B cell (primary cell): ENCODE data around the gene LHX5. TPM values are rescaled to one million over a fixed set of nuclear protein-coding genes. Genes with fewer than 3 reads are reported as not detected.

ENCODE experiments used
- ATAC-seq: fragments of 200-7000 bp; cut with Tn5 transposase; one replicate; pipeline ENCODE4 v1.10.0; 2021; ENCODE audit warnings: low read depth, mild to moderate bottlenecking, moderate number of reproducible peaks, moderate library complexity
- CTCF ChIA-PET: fragments of 350-600 bp; sonication (Branson Sonifier 250); formaldehyde crosslinking; loops from one replicate; lab custom pipeline; 2021; ENCODE audit warnings: antibody characterized with exemption, inconsistent platforms; lab: Charles Lee
- POLR2A ChIA-PET: fragments of 350-600 bp; sonication (Branson Sonifier 250); formaldehyde crosslinking; loops from one replicate; lab custom pipeline; 2021; ENCODE audit warnings: antibody characterized with exemption; lab: Charles Lee
- DNase-seq: peaks from one replicate; pipeline ENCODE4 v3.0.0; 2013
- H2AFZ ChIP-seq: 2 replicates; pipeline ENCODE4 v1.6.1; 2012; ENCODE audit warnings: mild to moderate bottlenecking, low read depth, low read length; ENCODE audit not compliant: insufficient read depth, poor library complexity, severe bottlenecking
- H3K27ac ChIP-seq, 2 donors: 1 replicate in 1 of 2; 2 replicates in 1 of 2; pipeline ENCODE4 v1.5.1; 2012 to 2013; ENCODE audit warnings: low read length in 2 of 2, mild to moderate bottlenecking in 2 of 2, moderate library complexity in 1 of 2
- H3K27me3 ChIP-seq, 4 experiments: fragments of 200-600 bp in 1 of 4; sonication (generic) in 1 of 4; replicated peaks in 1 of 4; 1 replicate in 2 of 4; 2 replicates in 2 of 4; pipeline versions ENCODE4 v1.6.1 to v1.7.0; 2013 to 2016; ENCODE audit warnings: low read length in 3 of 4, mild to moderate bottlenecking in 2 of 4, mixed read lengths in 1 of 4, moderate library complexity in 1 of 4; ENCODE audit not compliant: insufficient read depth in 4 of 4, control insufficient read depth in 3 of 4; ENCODE audit errors: control extremely low read depth in 1 of 4
- H3K36me3 ChIP-seq, 2 experiments: replicated peaks in 1 of 2; 1 replicate in 1 of 2; 2 replicates in 1 of 2; pipeline versions ENCODE4 v1.6.1 to v1.7.1; 2013; ENCODE audit warnings: low read length in 1 of 2; ENCODE audit not compliant: insufficient read depth in 2 of 2, control insufficient read depth in 1 of 2; ENCODE audit errors: control extremely low read depth in 1 of 2, extremely low read depth in 1 of 2
- H3K4me1 ChIP-seq, 2 donors: fragments of 200-600 bp in 1 of 2; sonication (generic) in 1 of 2; 1 replicate in 1 of 2; 2 replicates in 1 of 2; pipeline versions ENCODE4 v1.5.1 to v1.6.1; 2013 to 2017; ENCODE audit warnings: low read length in 2 of 2; ENCODE audit not compliant: control insufficient read depth in 2 of 2, insufficient read depth in 2 of 2
- H3K4me2 ChIP-seq: replicated peaks from 2 replicates; pipeline ENCODE3; 2012; ENCODE audit warnings: mild to moderate bottlenecking, low read depth, low read length; ENCODE audit not compliant: poor library complexity, severe bottlenecking
- H3K4me3 ChIP-seq, 5 experiments: fragments of 200-600 bp in 1 of 5; sonication (generic) in 1 of 5; 1 replicate in 3 of 5; 2 replicates in 2 of 5; pipeline versions ENCODE4 v1.5.1 to v1.7.0; 2011 to 2016; ENCODE audit warnings: low read length in 4 of 5, mild to moderate bottlenecking in 4 of 5, low read depth in 2 of 5, control low read depth in 1 of 5, moderate library complexity in 1 of 5; ENCODE audit not compliant: insufficient read depth in 1 of 5; ENCODE audit errors: control extremely low read depth in 1 of 5, extremely low read depth in 1 of 5
- H3K79me2 ChIP-seq: fragments of 200-600 bp; sonication (generic); one replicate; pipeline ENCODE4 v1.6.0; 2016; ENCODE audit warnings: low read length; ENCODE audit not compliant: control insufficient read depth, insufficient read depth
- H3K9ac ChIP-seq: fragments of 200-600 bp; sonication (generic); 2 replicates; pipeline ENCODE4 v1.6.1; 2017; ENCODE audit warnings: mild to moderate bottlenecking, low read length, moderate library complexity
- H3K9me3 ChIP-seq, 3 donors: one replicate each; pipeline versions ENCODE4 v1.6.1 to v1.7.1; 2013; ENCODE audit warnings: low read length in 2 of 3; ENCODE audit not compliant: control insufficient read depth in 2 of 3, insufficient read depth in 1 of 3; ENCODE audit errors: control extremely low read depth in 1 of 3
- H4K20me1 ChIP-seq: 2 replicates; pipeline ENCODE4 v1.6.0; 2012; ENCODE audit warnings: mild to moderate bottlenecking, low read length; ENCODE audit not compliant: insufficient read depth, control insufficient read depth, poor library complexity, severe bottlenecking
- H3K27ac Mint-ChIP-seq: one replicate; pipeline ENCODE4 v1.8.0; 2021; ENCODE audit warnings: mixed read lengths
- H3K27me3 Mint-ChIP-seq: one replicate; pipeline ENCODE4 v1.8.0; 2021; ENCODE audit warnings: mixed read lengths
- H3K4me1 Mint-ChIP-seq: one replicate; pipeline ENCODE4 v1.8.0; 2021; ENCODE audit warnings: mixed read lengths
- H3K4me3 Mint-ChIP-seq: one replicate; pipeline ENCODE4 v1.8.0; 2021; ENCODE audit warnings: mixed read lengths
- H3K9me3 Mint-ChIP-seq: one replicate; pipeline ENCODE4 v1.8.0; 2022; ENCODE audit warnings: mixed read lengths; ENCODE audit not compliant: insufficient read depth
- CTCF ChIP-seq: fragments of 200-600 bp; IDR thresholded peaks from one replicate; pipeline ENCODE4 v1.8.0; 2022; ENCODE audit warnings: antibody characterized with exemption, mild to moderate bottlenecking
- EZH2 ChIP-seq: IDR thresholded peaks from 2 replicates; pipeline ENCODE4 v1.6.1; 2012; ENCODE audit warnings: borderline replicate concordance, low read depth, mild to moderate bottlenecking, moderate library complexity, low read length; ENCODE audit not compliant: insufficient read depth, poor library complexity, severe bottlenecking
- WGBS: methylation state at CpG from one replicate; pipeline ENCODE4 v1.1.5; 2013; ENCODE audit warnings: missing lambda C conversion rate; ENCODE audit not compliant: insufficient coverage; 5-methylcytosine and 5-hydroxymethylcytosine counted together
- intact Hi-C: fragments of 100-400 bp; cut with micrococcal nuclease; formaldehyde crosslinking; loops from one replicate; pipeline ENCODE4 v1.10.0; 2022
- polyA plus RNA-seq: library from polyadenylated mRNA; depleted of rRNA; stranded (reverse); fragments of >200 nt; gene quantifications from 2 replicates; pipeline ENCODE4 v1.2.3, GENCODE V29; 2012
- total RNA-seq, 2 donors: library from RNA; stranded (reverse); fragments of 120-200 nt in 1 of 2; gene quantifications; 1 replicate in 1 of 2; 2 replicates in 1 of 2; pipeline versions ENCODE4 v1.2.3 to v1.2.4, GENCODE V29; 2013 to 2022

Gene LHX5
- total and polyA plus RNA-seq, 2 donors (not counting 1 experiment from before 2014, with no cell fraction given) = not detected

DNA sequence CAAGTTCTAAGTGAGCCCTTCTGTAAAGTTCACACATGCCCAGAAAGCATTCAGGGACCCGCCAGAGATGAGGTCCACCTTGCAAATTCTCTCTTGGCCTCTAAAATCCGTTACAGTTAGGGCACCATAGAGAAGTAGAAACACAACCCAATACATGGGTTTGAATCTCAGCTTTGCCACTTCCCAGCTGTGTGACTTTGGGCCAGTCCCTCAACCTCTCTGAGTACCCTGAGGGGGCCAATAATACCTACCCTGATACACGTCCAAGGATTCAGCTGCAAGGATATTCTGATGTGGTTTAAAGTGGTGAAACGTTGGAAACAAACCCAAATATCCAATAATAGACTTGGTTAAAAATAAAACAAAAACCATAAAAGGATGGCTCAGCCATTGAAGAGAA, 11.7 kb downstream of the LHX5 start:
- peaks cover 0 to 55% (median 36%) of the 10 kb centered on the region in 4 experiments for H3K27me3 ChIP-seq
- no peaks in the 10 kb centered on the region for H4K20me1 ChIP-seq
- H3K4me3 Mint-ChIP-seq = no peak overlapping the region
- H3K36me3 ChIP-seq = no peaks in the 10 kb centered on the region
- DNase-seq = no peak
- H3K9me3 Mint-ChIP-seq = no peaks in the 10 kb centered on the region
- H3K4me3 ChIP-seq = no peak overlapping the region
- no peak overlapping the region for H3K9ac ChIP-seq
- H3K9me3 ChIP-seq = peaks cover 0 to 18% (median 1%) of the 10 kb centered on the region in 3 donors
- no peak overlapping the region for H3K27ac ChIP-seq
- peaks cover 55% of the 10 kb centered on the region for H3K27me3 Mint-ChIP-seq
- H3K79me2 ChIP-seq = no peaks in the 10 kb centered on the region
- CTCF ChIA-PET = no interaction called here
- peaks cover 19% of the 10 kb centered on the region for H3K4me1 Mint-ChIP-seq
- WGBS = 52% methylated on average over 2 of the region's 4 CpGs
- H2AFZ ChIP-seq = no peak overlapping the region
- no peak overlapping the region for H3K4me2 ChIP-seq
- intact Hi-C loops = no loop called here
- H3K27ac Mint-ChIP-seq = no peak overlapping the region
- peaks cover 22 to 24% of the 10 kb centered on the region in 2 donors for H3K4me1 ChIP-seq
- no peak for TF ChIP-seq EZH2
- no peak for TF ChIP-seq CTCF
- no peak for ATAC-seq
- POLR2A ChIA-PET = no interaction called here

DNA sequence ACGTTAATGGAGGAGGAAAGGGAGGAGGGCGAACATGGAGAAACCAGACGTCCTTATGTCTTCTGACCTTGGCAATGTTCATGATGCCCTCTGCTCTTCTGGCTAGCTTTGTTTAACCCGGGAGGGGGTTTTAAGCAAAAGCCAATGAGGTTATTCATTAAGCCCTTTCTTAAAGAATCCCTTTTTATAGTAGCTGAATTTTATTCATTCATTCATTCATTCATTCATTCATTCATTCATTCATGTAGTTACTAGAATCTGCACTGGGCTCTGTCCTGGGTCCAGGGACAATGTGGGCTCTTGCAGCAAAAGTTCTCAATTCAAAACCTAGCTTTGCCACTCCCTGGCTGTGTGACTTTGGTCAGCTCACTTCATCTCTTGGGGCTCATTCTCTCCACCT, 14.0 kb downstream of the LHX5 start:
- Mint-ChIP-seq H3K9me3 (no peaks in the 10 kb centered on the region), H3K27me3 (peaks cover 46% of the 10 kb centered on the region), H3K4me3 (no peak overlapping the region), H3K4me1 (peaks cover 5% of the 10 kb centered on the region), H3K27ac (no peak overlapping the region)
- Histone ChIP-seq H3K36me3 (no peaks in the 10 kb centered on the region), H3K9ac (no peak overlapping the region), H3K4me3 (no peak overlapping the region), H3K9me3 (peaks cover 0 to 5% (median 1%) of the 10 kb centered on the region in 3 donors), H3K79me2 (no peaks in the 10 kb centered on the region), H3K27ac (no peak overlapping the region), H4K20me1 (no peaks in the 10 kb centered on the region), H3K4me2 (no peak overlapping the region), H3K4me1 (peaks cover 0 to 3% of the 10 kb centered on the region in 2 donors), H3K27me3 (peaks cover 0 to 33% (median 21%) of the 10 kb centered on the region in 4 experiments), H2AFZ (no peak overlapping the region)
- intact Hi-C loops = no loop called here
- POLR2A ChIA-PET = no interaction called here
- CTCF ChIA-PET = no interaction called here
- DNase-seq (no peak), ATAC-seq (no peak)
- TF ChIP-seq EZH2 (no peak), CTCF (no peak)
- WGBS = 72% methylated on average over 2 of the region's 4 CpGs
